Raji (cell line): ENCODE results near the gene UBASH3B.
A peak's percentile ranks its signal among the peaks of the same experiment; 100 is the strongest.

Experiments used
- POLR2A ChIP-seq: IDR thresholded peaks from 2 replicates; pipeline ENCODE4 v1.6.1; 2011; ENCODE audit warnings: low read depth, low read length, control low read depth; ENCODE audit not compliant: insufficient read depth

Gene UBASH3B

DNA sequence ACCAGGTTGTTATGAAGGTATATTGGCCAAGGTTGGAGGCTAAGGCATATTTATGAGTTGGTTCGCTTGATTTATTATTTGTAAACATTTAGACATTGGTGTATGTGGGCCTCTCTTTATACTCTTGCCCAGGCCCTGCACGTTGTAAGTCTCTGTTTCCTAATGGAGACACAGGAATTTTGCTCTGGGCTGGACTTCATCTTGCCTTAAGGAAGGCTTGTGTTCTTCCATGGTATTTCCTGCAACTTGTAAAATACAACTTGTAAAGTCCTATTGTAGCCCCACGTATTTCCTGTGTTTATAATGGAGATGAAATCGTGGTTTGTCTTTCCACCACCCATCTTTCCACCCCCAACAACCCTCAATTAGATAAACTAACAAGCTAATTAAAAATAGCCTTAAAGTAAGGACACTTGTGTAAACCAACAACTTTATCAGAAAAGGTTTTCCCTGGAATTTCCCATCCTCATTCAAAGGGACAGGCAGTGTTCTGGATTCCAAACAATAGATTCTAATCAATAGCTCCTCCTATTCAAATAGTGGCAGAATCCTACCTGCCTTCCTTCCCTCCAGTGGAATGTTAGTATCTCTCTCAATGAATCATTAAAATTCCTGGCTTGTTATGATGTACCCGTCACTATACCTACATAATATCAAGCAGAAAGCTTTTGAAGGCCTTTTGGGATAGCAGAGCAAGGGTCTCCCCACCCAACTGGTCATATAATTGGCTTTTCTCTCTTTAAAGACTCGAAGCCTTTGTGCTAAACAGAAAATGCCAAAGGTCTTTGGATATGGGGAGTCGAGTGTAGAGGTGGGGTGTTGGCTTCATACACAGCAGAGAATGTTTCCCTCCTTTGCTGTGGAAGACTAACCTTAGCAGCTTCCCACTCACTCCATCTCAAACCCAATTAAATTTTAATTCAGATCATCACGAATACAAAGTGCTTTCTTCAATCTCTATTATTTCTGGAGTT, 77.1 kb downstream of the UBASH3B start:
- no peak for TF ChIP-seq POLR2A

DNA sequence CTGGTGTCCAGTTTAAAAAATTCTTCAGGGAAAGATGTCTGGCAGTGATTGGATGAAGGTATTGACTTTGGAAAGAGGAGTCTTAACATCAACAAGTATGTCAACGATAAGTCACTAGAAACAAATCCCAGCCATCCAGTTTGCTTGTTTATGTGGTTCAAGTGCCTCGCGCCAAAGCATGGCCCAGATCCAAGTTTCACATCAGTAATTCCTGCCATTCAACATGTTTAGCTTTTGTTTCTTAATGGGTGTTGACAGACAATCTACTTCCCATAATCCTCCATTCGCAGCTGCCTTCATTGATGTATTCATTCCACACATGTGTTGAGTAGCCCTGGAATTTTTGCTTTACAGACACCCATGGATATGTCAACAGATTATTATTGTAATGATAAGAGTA, 77.8 kb downstream of the UBASH3B start:
- TF ChIP-seq POLR2A, result no peak

GRCh38 chr11:122734848-122735496, 79.5 kb downstream of the UBASH3B start:
- no peak for TF ChIP-seq POLR2A

DNA sequence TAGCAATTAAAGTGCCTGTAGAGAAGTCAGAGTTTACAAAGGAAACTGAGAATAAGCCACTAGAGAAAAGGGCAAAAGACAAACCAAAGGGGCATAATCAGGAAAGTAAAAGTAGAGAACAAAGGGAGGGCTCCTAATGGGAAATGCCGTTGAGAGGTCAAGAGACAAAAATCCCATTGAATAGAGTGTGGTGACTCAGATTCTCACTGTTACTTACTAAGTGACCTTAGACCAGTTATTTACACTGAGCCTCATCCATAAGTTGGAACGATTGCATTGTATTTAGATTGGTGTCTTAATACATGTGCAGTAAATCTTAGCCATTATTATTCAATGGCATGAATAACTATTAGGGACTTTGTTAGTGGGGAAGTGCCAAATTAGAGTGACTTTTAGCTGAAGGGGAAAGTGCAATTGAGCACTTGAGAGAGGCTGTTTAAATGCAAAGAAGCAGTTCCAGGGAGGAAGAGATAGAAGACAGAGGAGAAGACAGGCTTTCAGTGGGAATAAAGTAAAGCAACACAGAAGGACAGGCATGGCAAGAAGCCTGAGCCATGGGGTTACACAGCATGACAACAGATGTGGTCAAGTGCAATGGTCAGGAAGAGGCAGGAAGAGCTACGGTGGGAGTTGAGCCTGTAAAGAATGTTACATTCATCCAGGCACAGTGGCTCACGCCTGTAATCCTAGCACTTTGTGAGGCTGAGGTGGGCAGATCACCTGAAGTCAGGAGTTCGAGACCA, 82.6 kb downstream of the UBASH3B start:
- TF ChIP-seq POLR2A, result no peak

DNA sequence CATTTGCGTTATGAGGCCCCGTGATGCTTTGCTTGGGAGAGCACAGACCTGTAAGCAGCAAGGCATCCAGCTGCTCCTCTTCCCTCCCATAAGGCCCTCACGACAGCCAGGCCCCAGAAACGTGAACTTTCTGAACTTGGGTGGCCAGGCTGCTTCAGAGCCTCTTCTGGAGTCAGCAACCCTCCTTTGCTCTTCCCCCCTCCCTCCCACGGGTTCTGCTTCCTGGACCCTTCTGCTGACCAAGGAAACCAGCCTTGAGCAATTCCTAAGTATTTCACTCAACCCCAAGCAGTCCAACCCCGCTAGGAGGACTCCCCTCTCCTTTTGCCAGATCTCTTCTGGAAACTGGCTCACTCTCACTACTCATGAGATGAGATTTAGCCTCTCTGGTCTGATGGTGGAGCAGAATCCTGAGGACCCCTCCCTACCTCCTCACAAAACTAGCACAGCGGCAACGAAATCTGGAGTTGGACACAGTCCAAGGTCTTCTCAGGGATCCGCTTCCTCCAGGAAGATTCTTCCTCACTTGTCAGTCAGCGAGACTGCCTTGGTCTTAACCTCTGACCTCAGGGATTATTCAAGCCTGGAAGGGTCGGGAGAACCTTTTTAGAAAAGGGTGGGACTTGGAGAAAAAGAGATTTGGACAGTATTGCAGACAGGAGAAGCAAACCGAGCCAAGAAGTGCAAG, 86.2 kb downstream of the UBASH3B start:
- TF ChIP-seq POLR2A, result no peak

DNA sequence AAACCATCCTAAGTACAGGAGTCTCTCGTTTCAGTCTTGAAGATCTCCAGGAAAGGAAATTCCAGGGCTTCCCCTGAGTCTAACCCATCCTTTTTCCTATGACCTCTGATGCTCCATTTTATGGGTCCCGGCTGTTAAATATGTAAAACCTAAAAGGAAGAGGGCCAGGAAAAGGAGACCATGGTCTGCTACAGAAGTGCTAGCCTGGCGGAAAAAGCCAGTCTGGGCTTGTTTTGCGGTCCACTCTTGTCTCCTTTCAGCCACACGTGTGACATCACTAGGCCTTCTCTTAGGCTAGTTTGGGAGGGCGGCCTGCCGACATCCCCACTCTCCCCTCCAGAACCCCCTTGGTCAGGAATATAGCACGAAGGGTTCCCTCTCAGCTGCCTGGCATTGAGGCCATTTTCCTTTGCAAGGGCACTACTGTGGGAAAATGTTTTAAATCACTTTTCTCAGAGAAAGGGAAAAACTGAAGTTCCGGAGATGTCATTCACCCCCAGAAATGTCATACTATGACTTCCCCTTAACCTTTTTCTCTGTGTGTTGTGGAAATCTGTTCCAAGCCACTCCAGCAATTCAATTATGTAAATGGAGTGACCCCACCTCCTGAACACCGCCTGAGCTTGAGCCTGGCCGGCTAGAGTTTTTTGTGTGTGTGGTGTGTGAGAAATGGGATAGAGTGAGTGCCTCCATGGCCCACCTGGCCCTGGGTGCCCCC, 86.9 kb downstream of the UBASH3B start:
- no peak for TF ChIP-seq POLR2A

- no peak for TF ChIP-seq POLR2A
These were observed 87.7 kb downstream of the UBASH3B start for GRCh38 chr11:122743097-122743741.

DNA sequence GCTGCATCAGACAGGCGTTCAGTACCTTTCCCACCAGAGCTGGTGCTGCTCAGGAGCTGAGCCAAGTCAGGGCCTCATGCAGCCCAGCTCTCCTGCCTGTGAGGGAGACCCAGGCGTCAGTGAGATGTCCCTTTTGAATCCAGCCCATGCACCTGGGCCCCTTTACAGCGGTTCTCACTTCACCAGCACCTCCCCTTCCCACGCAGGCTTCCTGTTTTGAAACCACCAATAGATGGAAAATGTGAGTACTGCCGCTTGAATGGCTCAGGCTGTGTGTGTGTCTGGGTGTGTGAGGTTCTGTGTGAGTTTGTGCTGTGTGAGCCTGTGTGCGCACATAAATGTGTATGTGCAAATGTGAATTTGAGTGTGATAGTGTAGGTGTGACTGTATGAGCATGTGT, 88.4 kb downstream of the UBASH3B start:
- TF ChIP-seq POLR2A, result 0 out of 2 replicates have a peak, but pooled peaks have one; percentile 49

- TF ChIP-seq POLR2A, result no peak
These were observed 88.8 kb downstream of the UBASH3B start for GRCh38 chr11:122744357-122744756.

DNA sequence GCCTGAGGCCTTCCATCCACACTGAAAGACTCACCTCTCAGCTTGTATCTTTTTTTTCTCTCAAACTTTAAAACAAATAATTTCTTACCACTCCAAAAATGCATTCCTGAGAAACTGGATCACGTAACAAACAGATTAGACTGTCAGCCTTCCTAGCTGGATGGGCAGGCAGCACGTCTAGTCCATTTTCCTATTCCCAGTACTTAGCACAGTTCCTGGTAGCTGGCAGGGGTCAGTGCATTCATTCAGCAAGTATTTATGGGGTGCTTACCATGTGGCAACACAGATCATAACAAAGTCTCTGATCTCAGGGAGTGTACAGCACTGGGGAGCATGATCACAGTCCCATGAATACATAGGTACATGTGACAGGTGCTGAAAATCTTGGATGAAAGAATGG, 89.6 kb downstream of the UBASH3B start:
- no peak for TF ChIP-seq POLR2A

DNA sequence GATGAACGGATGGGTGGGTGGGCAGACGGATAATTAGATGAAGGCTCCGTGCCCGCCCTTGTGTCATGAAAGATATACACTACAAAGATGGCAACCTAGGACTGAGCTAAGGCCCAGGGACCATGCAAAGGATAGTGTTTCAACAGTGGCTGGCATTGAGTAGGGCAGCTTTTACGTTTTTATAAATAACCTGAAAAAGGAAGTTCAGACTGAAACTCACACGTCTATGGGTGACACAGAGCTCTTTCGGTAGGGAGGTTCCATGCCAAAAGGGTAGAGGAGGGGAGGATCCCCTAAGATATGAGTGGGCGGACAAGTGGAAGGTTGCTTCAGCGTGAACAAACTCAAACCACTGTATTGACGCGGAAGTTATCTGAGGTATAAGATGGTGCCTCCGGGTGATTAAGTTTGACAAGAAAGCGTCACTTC, 90.5 kb downstream of the UBASH3B start:
- no peak for TF ChIP-seq POLR2A

- no peak for TF ChIP-seq POLR2A
These were observed 91.2 kb downstream of the UBASH3B start for GRCh38 chr11:122746611-122747244.

DNA sequence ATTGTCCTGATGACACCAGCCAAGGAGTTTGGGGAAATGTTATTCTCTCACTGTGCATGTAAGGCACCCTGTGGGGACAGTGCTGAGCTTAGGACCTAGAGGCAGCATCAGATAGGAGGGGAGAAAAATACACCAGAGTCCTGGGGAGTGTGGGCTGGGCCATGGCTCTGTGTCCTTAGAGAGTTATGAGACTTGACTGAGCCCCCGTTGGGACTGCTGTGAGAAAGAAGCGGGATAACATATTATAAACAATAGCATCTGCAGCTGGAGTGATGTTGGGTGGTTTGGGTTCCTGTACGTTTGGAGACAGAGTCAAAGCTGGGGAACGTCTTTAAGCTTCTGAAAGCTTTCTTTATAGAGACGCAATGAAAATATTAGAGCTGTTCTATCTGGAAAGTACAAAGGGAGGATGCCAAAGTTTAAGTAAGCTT, 91.8 kb downstream of the UBASH3B start:
- no peak for TF ChIP-seq POLR2A
